ENCODE data around the gene MUC6. TPM values are rescaled to one million over a fixed set of nuclear protein-coding genes. Genes with fewer than 3 reads are reported as not detected.

MUC6 gene
- total RNA-seq, 1 experiment from 2014 or later = 0.07 TPM

GRCh38 chr11:1041471-1041870 lies 5.0 kb upstream of the MUC6 start:
- Histone ChIP-seq H3K27me3 (ENCODE audit: insufficient read depth, low read depth) (no peaks in the 10 kb centered on the region), H3K9me3 (ENCODE audit: insufficient read depth, low read depth) (no peaks in the 10 kb centered on the region), H3K4me3 (peak overlapping the region; percentile 18; the same call in 1 of the 2 replicates), H3K4me1 (replicated peaks; ENCODE audit: insufficient read depth) (peaks cover 34% of the 10 kb centered on the region), H3K36me3 (ENCODE audit: low read depth) (no peaks in the 10 kb centered on the region), H3K79me2 (ENCODE audit: low read depth) (no peaks in the 10 kb centered on the region), H3K27ac (peak overlapping the region; percentile 59), H3K9me2 (ENCODE audit: insufficient read depth) (no peaks in the 10 kb centered on the region), H3K4me2 (peak overlapping the region; percentile 66), H2AFZ (no peak overlapping the region), H4K20me1 (ENCODE audit: insufficient read depth) (no peaks in the 10 kb centered on the region), H3F3A (ENCODE audit: insufficient read depth, low read depth) (no peaks in the 10 kb centered on the region; the same call in 1 of the 2 replicates)
- ChIA-PET POLR2A (ENCODE audit: unreplicated experiment) (no interaction called here), CTCF (interaction anchor here (0.5 kb wide), 1 partner anchor 116 kb away, joined by 4 read pairs; no protein-coding TSS in a partner anchor)
- BruUV-seq (replicated peaks) = no TSS peak
- peak; percentile 43 to 65 for DNase-seq
- TF ChIP-seq CTCF (conservative IDR thresholded peaks at IDR 0.05) (no peak), EZH2 (IDR thresholded peaks at IDR 0.05; ENCODE audit: low read depth) (no peak)
- intact Hi-C loops (cut with micrococcal nuclease; ENCODE audit: unreplicated experiment) = loop anchor here (5.0 kb wide), 1 partner anchor 129 kb away; the partner anchor contains the start of gene CHID1

GRCh38 chr11:1041149-1041467 lies 4.6 kb upstream of the MUC6 start:
- TF ChIP-seq CTCF (conservative IDR thresholded peaks at IDR 0.05) (no peak), EZH2 (IDR thresholded peaks at IDR 0.05; ENCODE audit: low read depth) (no peak)
- H3K36me3 ChIP-seq (ENCODE audit: low read depth) = no peaks in the 10 kb centered on the region
- peak overlapping the region; percentile 59 for H3K27ac ChIP-seq
- H4K20me1 ChIP-seq (ENCODE audit: insufficient read depth) = no peaks in the 10 kb centered on the region
- no peaks in the 10 kb centered on the region for H3K27me3 ChIP-seq (ENCODE audit: insufficient read depth, low read depth)
- H2AFZ ChIP-seq = no peak overlapping the region
- no peaks in the 10 kb centered on the region; the same call in 1 of the 2 replicates for H3F3A ChIP-seq (ENCODE audit: insufficient read depth, low read depth)
- CTCF ChIA-PET = interaction anchor here (0.5 kb wide), 1 partner anchor 116 kb away, joined by 4 read pairs; no protein-coding TSS in a partner anchor
- peak overlapping the region; percentile 66 for H3K4me2 ChIP-seq
- POLR2A ChIA-PET (ENCODE audit: unreplicated experiment) = interaction anchor here (0.6 kb wide), 1 partner anchor 130 kb away, joined by 6 read pairs; the partner anchor contains the start of gene CHID1
- H3K4me3 ChIP-seq = no peak overlapping the region; the same call in 1 of the 2 replicates
- no peaks in the 10 kb centered on the region for H3K9me2 ChIP-seq (ENCODE audit: insufficient read depth)
- intact Hi-C loops (cut with micrococcal nuclease; ENCODE audit: unreplicated experiment) = loop anchor here (5.0 kb wide), 1 partner anchor 129 kb away; the partner anchor contains the start of gene CHID1
- H3K79me2 ChIP-seq (ENCODE audit: low read depth) = no peaks in the 10 kb centered on the region
- no peak for DNase-seq
- H3K9me3 ChIP-seq (ENCODE audit: insufficient read depth, low read depth) = no peaks in the 10 kb centered on the region
- H3K4me1 ChIP-seq (replicated peaks; ENCODE audit: insufficient read depth) = peaks cover 34% of the 10 kb centered on the region
- no TSS peak for BruUV-seq (replicated peaks)

GRCh38 chr11:1040428-1041148 lies 4.1 kb upstream of the MUC6 start:
- CTCF ChIA-PET = interaction anchor here (0.6 kb wide), 1 partner anchor 16 kb away, joined by 3 read pairs; no protein-coding TSS in a partner anchor
- Histone ChIP-seq H3F3A (ENCODE audit: insufficient read depth, low read depth) (no peaks in the 10 kb centered on the region; the same call in 1 of the 2 replicates), H3K4me3 (no peak overlapping the region)

More at GRCh38 chr11:1040428-1041148, 4.1 kb upstream of the MUC6 start:
- Histone ChIP-seq H3K9me2 (ENCODE audit: insufficient read depth) (no peaks in the 10 kb centered on the region), H4K20me1 (ENCODE audit: insufficient read depth) (no peaks in the 10 kb centered on the region), H3K27ac (peak overlapping the region; percentile 59), H2AFZ (no peak overlapping the region; the same call in 1 of the 2 replicates), H3K27me3 (ENCODE audit: insufficient read depth, low read depth) (no peaks in the 10 kb centered on the region), H3K79me2 (ENCODE audit: low read depth) (no peaks in the 10 kb centered on the region), H3K9me3 (ENCODE audit: insufficient read depth, low read depth) (no peaks in the 10 kb centered on the region), H3K4me2 (peak overlapping the region; percentile 66), H3K36me3 (ENCODE audit: low read depth) (no peaks in the 10 kb centered on the region), H3K4me1 (replicated peaks; ENCODE audit: insufficient read depth) (peaks cover 34% of the 10 kb centered on the region)
- no peak for TF ChIP-seq EZH2 (IDR thresholded peaks at IDR 0.05; ENCODE audit: low read depth)
- no peak for TF ChIP-seq CTCF (conservative IDR thresholded peaks at IDR 0.05)
- BruUV-seq (replicated peaks) = no TSS peak
- POLR2A ChIA-PET (ENCODE audit: unreplicated experiment) = interaction anchor here (0.6 kb wide), 3 partner anchors 32 to 206 kb away, joined by 3 to 6 read pairs (median 4); partner anchors contain the start of gene CHID1
- intact Hi-C loops (cut with micrococcal nuclease; ENCODE audit: unreplicated experiment) = loop anchor here (5.0 kb wide), 1 partner anchor 128 kb away; the partner anchor contains the start of gene CHID1
- peak; percentile 78 to 79 for DNase-seq
